DND-41 (cell line): ENCODE results near the gene THSD7B.

ENCODE experiments used
- EZH2 ChIP-seq: IDR thresholded peaks from 3 replicates; pipeline ENCODE4 v1.6.1; 2012; ENCODE audit warnings: borderline replicate concordance, low read depth, mild to moderate bottlenecking, moderate library complexity, low read length, inconsistent platforms; ENCODE audit not compliant: severe bottlenecking
- TF ChIP-seq, protein P1 (sequence below): IDR thresholded peaks from 2 replicates; pipeline ENCODE4 v1.5.1; 2012; ENCODE audit warnings: borderline replicate concordance, low read length, moderate library complexity, mild to moderate bottlenecking; ENCODE audit not compliant: poor library complexity, severe bottlenecking; ENCODE audit errors: extremely low read depth

DNA sequence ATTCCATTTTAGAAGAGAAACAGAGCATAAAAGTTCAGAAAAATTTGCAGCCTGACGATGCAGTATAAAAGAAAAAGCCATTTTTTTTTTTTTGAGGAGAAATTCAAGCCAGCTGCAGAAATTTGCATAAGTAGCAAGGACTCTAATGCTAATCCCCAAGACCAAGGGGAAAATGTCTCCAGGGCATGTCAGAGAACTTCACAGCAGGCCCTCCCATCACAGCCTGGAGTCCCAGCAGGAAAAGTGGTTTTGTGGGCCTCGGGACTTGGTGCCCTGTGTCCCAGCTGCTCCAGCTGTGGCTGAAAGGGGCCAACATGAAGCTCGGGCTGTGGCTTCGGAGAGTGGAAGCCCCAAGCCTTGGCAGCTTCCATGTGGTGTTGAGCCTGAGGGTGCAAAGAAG, 873.6 kb downstream of the THSD7B start:
- TF ChIP-seq, protein P1, sequence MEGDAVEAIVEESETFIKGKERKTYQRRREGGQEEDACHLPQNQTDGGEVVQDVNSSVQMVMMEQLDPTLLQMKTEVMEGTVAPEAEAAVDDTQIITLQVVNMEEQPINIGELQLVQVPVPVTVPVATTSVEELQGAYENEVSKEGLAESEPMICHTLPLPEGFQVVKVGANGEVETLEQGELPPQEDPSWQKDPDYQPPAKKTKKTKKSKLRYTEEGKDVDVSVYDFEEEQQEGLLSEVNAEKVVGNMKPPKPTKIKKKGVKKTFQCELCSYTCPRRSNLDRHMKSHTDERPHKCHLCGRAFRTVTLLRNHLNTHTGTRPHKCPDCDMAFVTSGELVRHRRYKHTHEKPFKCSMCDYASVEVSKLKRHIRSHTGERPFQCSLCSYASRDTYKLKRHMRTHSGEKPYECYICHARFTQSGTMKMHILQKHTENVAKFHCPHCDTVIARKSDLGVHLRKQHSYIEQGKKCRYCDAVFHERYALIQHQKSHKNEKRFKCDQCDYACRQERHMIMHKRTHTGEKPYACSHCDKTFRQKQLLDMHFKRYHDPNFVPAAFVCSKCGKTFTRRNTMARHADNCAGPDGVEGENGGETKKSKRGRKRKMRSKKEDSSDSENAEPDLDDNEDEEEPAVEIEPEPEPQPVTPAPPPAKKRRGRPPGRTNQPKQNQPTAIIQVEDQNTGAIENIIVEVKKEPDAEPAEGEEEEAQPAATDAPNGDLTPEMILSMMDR, result no peak
- no peak for TF ChIP-seq EZH2
